ENCODE data around the gene GSDME. TPM values are rescaled to one million over a fixed set of nuclear protein-coding genes. Genes with fewer than 3 reads are reported as not detected.

The GSDME gene
- total RNA-seq, 1 experiment from 2014 or later = 7.6 TPM

GRCh38 chr7:24724451-24725190 lies 32.6 kb downstream of the GSDME start:
- Histone ChIP-seq H3K4me2 (ENCODE audit: low read length) (no peak overlapping the region), H3K79me2 (ENCODE audit: insufficient read depth, low read length) (no peaks in the 10 kb centered on the region), H2AFZ (ENCODE audit: low read depth, low read length, poor library complexity, severe bottlenecking) (no peak overlapping the region), H3K36me3 (ENCODE audit: control insufficient read depth in 1 of 2, insufficient read depth in 2 of 2, low read length in 2 of 2) (no peaks in the 10 kb centered on the region), H3K27ac (ENCODE audit: low read depth, low read length) (no peak overlapping the region), H3K9me2 (ENCODE audit: insufficient read depth) (no peaks in the 10 kb centered on the region), H3K9ac (ENCODE audit: low read length) (no peak overlapping the region), H3K4me1 (ENCODE audit: control insufficient read depth in 1 of 2, insufficient read depth in 2 of 2, low read length in 2 of 2) (peaks cover 10 to 12% of the 10 kb centered on the region in 2 experiments), H3K27me3 (ENCODE audit: insufficient read depth, low read length) (no peaks in the 10 kb centered on the region), H3K4me3 (replicated peaks in 1 of 2; ENCODE audit: low read depth in 1 of 2, low read length in 2 of 2) (no peak overlapping the region), H4K20me1 (ENCODE audit: insufficient read depth) (no peaks in the 10 kb centered on the region), H3K9me3 (ENCODE audit: control insufficient read depth in 1 of 2, insufficient read depth in 1 of 2, low read depth in 1 of 2, low read length in 2 of 2) (no peaks in the 10 kb centered on the region)
- TF ChIP-seq ZNF274 (IDR thresholded peaks at IDR 0.05; ENCODE audit: low read depth, low read length) (no peak), EGR1 (IDR thresholded peaks at IDR 0.05; ENCODE audit: low read depth) (no peak), SRF (IDR thresholded peaks at IDR 0.05; ENCODE audit: low read depth) (no peak), RAD21 (IDR thresholded peaks at IDR 0.05; ENCODE audit: low read depth) (no peak), EZH2 (IDR thresholded peaks at IDR 0.05) (no peak), ZFX (IDR thresholded peaks at IDR 0.05) (no peak), REST (IDR thresholded peaks at IDR 0.05; ENCODE audit: low read depth) (no peak), POLR2A (IDR thresholded peaks at IDR 0.05; ENCODE audit: borderline replicate concordance, extremely low read depth, insufficient read depth, insufficient read length) (no peak), ELF1 (IDR thresholded peaks at IDR 0.05; ENCODE audit: borderline replicate concordance, low read depth) (no peak), ATF3 (IDR thresholded peaks at IDR 0.05) (no peak)
- ATAC-seq = no peak
- CTCF ChIA-PET = no interaction called here
- RAD21 ChIA-PET (ENCODE audit: low non-redundant PET in 1 of 2, low total read pairs in 2 of 2, uncharacterized antibody in 2 of 2, unreplicated experiment in 2 of 2) = no interaction called here
- intact Hi-C loops (cut with micrococcal nuclease) = loop anchor here (5.0 to 10.0 kb wide), 2 partner anchors 322 to 430 kb away; no protein-coding TSS in a partner anchor
- DNase-seq (ENCODE audit: low read depth, low spot score) = no peak
- POLR2A ChIA-PET = no interaction called here
- BruUV-seq (replicated peaks) = no TSS peak
